Memory B cell (primary cell): ENCODE measurements around the gene STK38.
A peak's percentile ranks its signal among the peaks of the same experiment; 100 is the strongest.
"Not testable (repeated sequence)": the region's sequence is repeated elsewhere in the genome, so short reads cannot be mapped to it uniquely, and the experiment has no call there.

Experiments
- ATAC-seq: fragments of 150-1000 bp; cut with Tn5 transposase; 2 replicates; pipeline ENCODE4 v1.10.0; 2021; ENCODE audit warnings: low read depth, mild to moderate bottlenecking, moderate library complexity
- DNase-seq, 2 donors: peaks; one replicate each; pipeline ENCODE4 v3.0.0; 2022; ENCODE audit warnings: low spot score in 2 of 2
- H3K27ac Mint-ChIP-seq: one replicate; pipeline ENCODE4 v1.8.0; 2022; ENCODE audit warnings: mild to moderate bottlenecking, moderate library complexity, mixed read lengths
- H3K27me3 Mint-ChIP-seq: one replicate; pipeline ENCODE4 v1.8.0; 2022; ENCODE audit warnings: mixed read lengths
- H3K36me3 Mint-ChIP-seq: one replicate; pipeline ENCODE4 v1.8.0; 2022; ENCODE audit warnings: mild to moderate bottlenecking, mixed read lengths
- H3K4me1 Mint-ChIP-seq: one replicate; pipeline ENCODE4 v1.8.0; 2022; ENCODE audit warnings: mixed read lengths
- H3K4me3 Mint-ChIP-seq: one replicate; pipeline ENCODE4 v1.8.0; 2022; ENCODE audit warnings: mild to moderate bottlenecking, moderate library complexity, mixed read lengths
- H3K9me3 Mint-ChIP-seq: one replicate; pipeline ENCODE4 v1.8.0; 2022; ENCODE audit warnings: mixed read lengths

STK38 gene

GRCh38 chr6:36469946-36470345, 77.3 kb downstream of the STK38 start:
- ATAC-seq = no peak
- DNase-seq = no peak
- Mint-ChIP-seq H3K9me3 (no peaks in the 10 kb centered on the region), H3K36me3 (peaks cover 8% of the 10 kb centered on the region), H3K27me3 (no peaks in the 10 kb centered on the region), H3K27ac (peak overlapping the region; percentile 42), H3K4me3 (no peak overlapping the region), H3K4me1 (peaks cover 9% of the 10 kb centered on the region)

- Mint-ChIP-seq H3K27me3 (no peaks in the 10 kb centered on the region), H3K36me3 (peaks cover 8% of the 10 kb centered on the region), H3K4me1 (peaks cover 14% of the 10 kb centered on the region), H3K4me3 (no peak overlapping the region), H3K9me3 (no peaks in the 10 kb centered on the region), H3K27ac (peak overlapping the region; percentile 42)
- ATAC-seq (no peak), DNase-seq (no peak)
Observed at GRCh38 chr6:36469148-36469661, 78.1 kb downstream of the STK38 start.

GRCh38 chr6:36467625-36468024, 79.7 kb downstream of the STK38 start:
- no peak overlapping the region for H3K27ac Mint-ChIP-seq
- no peak for ATAC-seq
- H3K27me3 Mint-ChIP-seq = no peaks in the 10 kb centered on the region
- H3K4me1 Mint-ChIP-seq = peaks cover 20% of the 10 kb centered on the region
- DNase-seq = no peak
- H3K36me3 Mint-ChIP-seq = peaks cover 11% of the 10 kb centered on the region
- H3K9me3 Mint-ChIP-seq = no peaks in the 10 kb centered on the region
- H3K4me3 Mint-ChIP-seq = no peak overlapping the region

GRCh38 chr6:36464233-36464632, 83.0 kb downstream of the STK38 start:
- no peak overlapping the region for H3K27ac Mint-ChIP-seq

GRCh38 chr6:36463676-36464075, 83.6 kb downstream of the STK38 start:
- Mint-ChIP-seq H3K9me3 (no peaks in the 10 kb centered on the region), H3K4me1 (peaks cover 28% of the 10 kb centered on the region), H3K36me3 (peaks cover 8% of the 10 kb centered on the region), H3K27ac (no peak overlapping the region), H3K4me3 (no peak overlapping the region), H3K27me3 (no peaks in the 10 kb centered on the region)
- no peak for DNase-seq
- ATAC-seq = no peak

More at GRCh38 chr6:36464233-36464632, 83.0 kb downstream of the STK38 start:
- no peak overlapping the region for H3K4me3 Mint-ChIP-seq
- DNase-seq = no peak
- peaks cover 31% of the 10 kb centered on the region for H3K4me1 Mint-ChIP-seq
- no peaks in the 10 kb centered on the region for H3K9me3 Mint-ChIP-seq
- no peaks in the 10 kb centered on the region for H3K27me3 Mint-ChIP-seq
- no peak for ATAC-seq
- peaks cover 8% of the 10 kb centered on the region for H3K36me3 Mint-ChIP-seq

- H3K4me1 Mint-ChIP-seq = peaks cover 27% of the 10 kb centered on the region
- H3K27me3 Mint-ChIP-seq = no peaks in the 10 kb centered on the region
- ATAC-seq (no peak), DNase-seq (no peak)
- H3K4me3 Mint-ChIP-seq = no peak overlapping the region
- peaks cover 11% of the 10 kb centered on the region for H3K36me3 Mint-ChIP-seq
- no peak overlapping the region for H3K27ac Mint-ChIP-seq
- H3K9me3 Mint-ChIP-seq = no peaks in the 10 kb centered on the region
Observed at GRCh38 chr6:36461646-36462045, 85.6 kb downstream of the STK38 start.

- no peak for ATAC-seq
- Mint-ChIP-seq H3K27me3 (no peaks in the 10 kb centered on the region), H3K9me3 (no peaks in the 10 kb centered on the region), H3K36me3 (peaks cover 11% of the 10 kb centered on the region), H3K27ac (no peak overlapping the region), H3K4me3 (no peak overlapping the region), H3K4me1 (peaks cover 27% of the 10 kb centered on the region)
- DNase-seq = no peak
Observed at GRCh38 chr6:36460916-36461315, 86.4 kb downstream of the STK38 start.

- no peak overlapping the region for H3K4me3 Mint-ChIP-seq
- H3K4me1 Mint-ChIP-seq = peaks cover 25% of the 10 kb centered on the region
- H3K9me3 Mint-ChIP-seq = no peaks in the 10 kb centered on the region
- peaks cover 11% of the 10 kb centered on the region for H3K36me3 Mint-ChIP-seq
- no peak overlapping the region for H3K27ac Mint-ChIP-seq
- ATAC-seq = no peak
- no peak for DNase-seq
- no peaks in the 10 kb centered on the region for H3K27me3 Mint-ChIP-seq
Observed at GRCh38 chr6:36459501-36459900, 87.8 kb downstream of the STK38 start.

GRCh38 chr6:36455486-36456027, 91.7 kb downstream of the STK38 start:
- no peaks in the 10 kb centered on the region for H3K9me3 Mint-ChIP-seq
- ATAC-seq = no peak
- no peaks in the 10 kb centered on the region for H3K27me3 Mint-ChIP-seq
- no peak for DNase-seq
- no peak overlapping the region for H3K4me3 Mint-ChIP-seq
- peaks cover 10% of the 10 kb centered on the region for H3K4me1 Mint-ChIP-seq
- no peak overlapping the region for H3K27ac Mint-ChIP-seq
- H3K36me3 Mint-ChIP-seq = peaks cover 6% of the 10 kb centered on the region

- H3K27ac Mint-ChIP-seq, ATAC-seq, H3K9me3 Mint-ChIP-seq, H3K4me3 Mint-ChIP-seq, DNase-seq, H3K4me1 Mint-ChIP-seq, H3K27me3 Mint-ChIP-seq: not testable (repeated sequence)
- H3K36me3 Mint-ChIP-seq = peaks cover 18% of the 10 kb centered on the region
Observed at GRCh38 chr6:36452897-36453296, 94.4 kb downstream of the STK38 start.

- H3K9me3 Mint-ChIP-seq, H3K4me3 Mint-ChIP-seq, H3K27ac Mint-ChIP-seq, DNase-seq, H3K27me3 Mint-ChIP-seq, ATAC-seq: not testable (repeated sequence)
- H3K36me3 Mint-ChIP-seq = peaks cover 19% of the 10 kb centered on the region
- peaks cover 19% of the 10 kb centered on the region for H3K4me1 Mint-ChIP-seq
Observed at GRCh38 chr6:36449173-36449572, 98.1 kb downstream of the STK38 start.

GRCh38 chr6:36445621-36446020, 101.7 kb downstream of the STK38 start:
- peaks cover 25% of the 10 kb centered on the region for H3K4me1 Mint-ChIP-seq
- H3K36me3 Mint-ChIP-seq = peaks cover 19% of the 10 kb centered on the region
- H3K27ac Mint-ChIP-seq = peak overlapping the region; percentile 58
- H3K27me3 Mint-ChIP-seq = no peaks in the 10 kb centered on the region
- no peak for ATAC-seq
- no peaks in the 10 kb centered on the region for H3K9me3 Mint-ChIP-seq
- no peak overlapping the region for H3K4me3 Mint-ChIP-seq
- DNase-seq = no peak

GRCh38 chr6:36444470-36444869, 102.8 kb downstream of the STK38 start:
- Mint-ChIP-seq H3K4me3 (peak overlapping the region; percentile 97), H3K27me3 (no peaks in the 10 kb centered on the region), H3K9me3 (no peaks in the 10 kb centered on the region), H3K27ac (peak overlapping the region; percentile 92), H3K36me3 (peaks cover 16% of the 10 kb centered on the region), H3K4me1 (peaks cover 23% of the 10 kb centered on the region)
- DNase-seq (no peak), ATAC-seq (no peak)
